Gastrocnemius medialis (tissue), 4 donors: Measurements from ENCODE around the gene BTRC.

Source experiments
- CTCF ChIP-seq, 5 experiments: fragments of 450-650 bp in 3 of 5; fragments of 200-600 bp in 2 of 5; sonication (generic) in 2 of 5; IDR thresholded peaks in 4 of 5; conservative IDR thresholded peaks in 1 of 5; 1 replicate in 4 of 5; 2 replicates in 1 of 5; pipeline ENCODE4 v1.5.1; 2016 to 2019; ENCODE audit warnings: antibody characterized with exemption in 5 of 5, mild to moderate bottlenecking in 3 of 5, moderate library complexity in 3 of 5
- POLR2A ChIP-seq, 2 donors: fragments of 450-650 bp; IDR thresholded peaks; one replicate each; pipeline ENCODE4 v1.6.1; 2017; ENCODE audit warnings: antibody characterized with exemption in 2 of 2, mild to moderate bottlenecking in 2 of 2, moderate library complexity in 2 of 2

GRCh38 chr10:101569622-101570427 lies 215.9 kb downstream of the BTRC start:
- peak; percentile 25 to 98 (median 91) for TF ChIP-seq CTCF (IDR thresholded peaks at IDR 0.05 in 4 of 5, conservative IDR thresholded peaks at IDR 0.05 in 1 of 5)
- no peak for TF ChIP-seq POLR2A (IDR thresholded peaks at IDR 0.05)
